Esophagus (tissue), 2 donors: ENCODE data around the gene DNAJC16. TPM values are rescaled to one million over a fixed set of nuclear protein-coding genes. Genes with fewer than 3 reads are reported as not detected.

Experiments
- H3K27ac ChIP-seq, 2 donors: one replicate each; pipeline ENCODE4 v1.5.1; 2013; ENCODE audit warnings: low read depth in 2 of 2, mild to moderate bottlenecking in 2 of 2, inconsistent platforms in 1 of 2, low read length in 1 of 2, moderate library complexity in 1 of 2
- H3K27me3 ChIP-seq, 2 donors: one replicate each; pipeline ENCODE4 v1.6.1; 2013; ENCODE audit warnings: low read length in 2 of 2, control low read depth in 1 of 2, mild to moderate bottlenecking in 1 of 2; ENCODE audit not compliant: insufficient read depth in 2 of 2, control insufficient read depth in 1 of 2
- H3K36me3 ChIP-seq, 2 donors: one replicate each; pipeline ENCODE4 v1.6.1; 2013; ENCODE audit warnings: low read length in 1 of 2; ENCODE audit not compliant: control insufficient read depth in 2 of 2, insufficient read depth in 2 of 2
- H3K4me1 ChIP-seq, 2 donors: one replicate each; pipeline ENCODE4 v1.6.1; 2013; ENCODE audit warnings: low read length in 1 of 2; ENCODE audit not compliant: control insufficient read depth in 2 of 2, insufficient read depth in 2 of 2
- H3K4me3 ChIP-seq, 2 donors: one replicate each; pipeline ENCODE4 v1.5.1; 2013; ENCODE audit warnings: low read length in 2 of 2, mild to moderate bottlenecking in 2 of 2, low read depth in 1 of 2, moderate library complexity in 1 of 2
- H3K9me3 ChIP-seq, 2 donors: one replicate each; pipeline ENCODE4 v1.6.1; 2013; ENCODE audit warnings: mild to moderate bottlenecking in 2 of 2, low read depth in 1 of 2, low read length in 1 of 2, moderate library complexity in 1 of 2; ENCODE audit not compliant: control insufficient read depth in 2 of 2, insufficient read depth in 1 of 2
- WGBS, 2 donors: extraction: QIAGEN DNeasy Blood & Tissue Kit; methylation state at CpG; one replicate each; pipeline ENCODE4 v1.1.7; 2013; 5-methylcytosine and 5-hydroxymethylcytosine counted together
- polyA plus RNA-seq, 2 donors: library from polyadenylated mRNA; stranded (reverse); fragments of 200-250 nt; gene quantifications; one replicate each; pipeline ENCODE4 v1.2.3, GENCODE V29; 2013
- donor health status: healthy with polysubstance abuse.
- donor health status: Bipolar disorder and iron deficiency.

DNAJC16 gene
- polyA plus RNA-seq, 2 donors, result 3.1 to 6.1 TPM

DNA sequence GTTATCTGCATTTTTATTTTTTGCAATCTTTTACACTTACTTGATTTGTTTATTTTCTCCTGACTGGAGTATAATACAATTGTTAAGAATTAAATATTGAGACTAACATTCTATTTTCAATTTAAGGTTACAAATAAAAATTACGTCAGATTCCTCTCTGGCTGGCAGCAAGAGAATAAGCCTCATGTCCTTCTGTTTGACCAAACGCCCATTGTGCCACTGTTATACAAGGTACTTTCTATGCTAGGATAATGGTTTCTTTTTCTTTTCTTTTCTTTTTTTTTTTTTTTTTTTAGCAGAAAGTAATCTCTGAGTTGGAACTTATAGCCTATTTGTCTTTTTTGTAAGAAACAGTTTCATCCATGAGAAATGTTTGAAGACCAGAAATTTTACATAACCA lies 20.0 kb downstream of the DNAJC16 start:
- Histone ChIP-seq H3K36me3 (peaks cover 0 to 15% of the 10 kb centered on the region in 2 donors), H3K4me3 (no peak overlapping the region), H3K4me1 (no peaks in the 10 kb centered on the region), H3K27ac (no peak overlapping the region), H3K9me3 (no peaks in the 10 kb centered on the region), H3K27me3 (no peaks in the 10 kb centered on the region)
- WGBS, 2 donors, result 91 to 93% methylated on average over 2 of the region's 2 CpGs

- Histone ChIP-seq H3K27ac (no peak overlapping the region), H3K4me1 (no peaks in the 10 kb centered on the region), H3K27me3 (no peaks in the 10 kb centered on the region), H3K9me3 (no peaks in the 10 kb centered on the region), H3K4me3 (no peak overlapping the region), H3K36me3 (peaks cover 0 to 8% of the 10 kb centered on the region in 2 donors)
- WGBS, 2 donors, result 88% methylated on average over 6 of the region's 6 CpGs
These were observed 23.9 kb downstream of the DNAJC16 start for GRCh38 chr1:15550573-15550972.

- Histone ChIP-seq H3K9me3 (no peaks in the 10 kb centered on the region), H3K27me3 (no peaks in the 10 kb centered on the region), H3K27ac (no peak overlapping the region), H3K36me3 (peaks cover 0 to 1% of the 10 kb centered on the region in 2 donors), H3K4me1 (no peaks in the 10 kb centered on the region), H3K4me3 (no peak overlapping the region)
- 86 to 91% methylated on average over 2 of the region's 2 CpGs for WGBS, 2 donors
These were observed 30.4 kb downstream of the DNAJC16 start for GRCh38 chr1:15557008-15557407.

- Histone ChIP-seq H3K27ac (no peak overlapping the region), H3K9me3 (no peaks in the 10 kb centered on the region), H3K36me3 (peaks cover 0 to 3% of the 10 kb centered on the region in 2 donors), H3K4me1 (no peaks in the 10 kb centered on the region), H3K27me3 (no peaks in the 10 kb centered on the region), H3K4me3 (no peak overlapping the region)
- 87 to 96% methylated on average over 2 of the region's 2 CpGs for WGBS, 2 donors
These were observed 30.9 kb downstream of the DNAJC16 start for GRCh38 chr1:15557594-15557993.

GRCh38 chr1:15558516-15558915 lies 31.9 kb downstream of the DNAJC16 start:
- peak overlapping the region in 1 of 2 donors; percentile 51 for H3K27ac ChIP-seq
- peaks cover 0 to 3% of the 10 kb centered on the region in 2 donors for H3K36me3 ChIP-seq
- H3K4me3 ChIP-seq, result no peak overlapping the region
- no peaks in the 10 kb centered on the region for H3K4me1 ChIP-seq
- no peaks in the 10 kb centered on the region for H3K27me3 ChIP-seq
- H3K9me3 ChIP-seq, result no peaks in the 10 kb centered on the region
- WGBS, 2 donors, result 91 to 93% methylated on average over 4 of the region's 4 CpGs

- H3K4me3 ChIP-seq, result no peak overlapping the region
- 57 to 59% methylated on average over 12 of the region's 12 CpGs for WGBS, 2 donors
- peak overlapping the region; percentile 51 to 84 for H3K27ac ChIP-seq
- H3K36me3 ChIP-seq, result peaks cover 3 to 7% of the 10 kb centered on the region in 2 donors
- no peaks in the 10 kb centered on the region for H3K9me3 ChIP-seq
- H3K4me1 ChIP-seq, result no peaks in the 10 kb centered on the region
- no peaks in the 10 kb centered on the region for H3K27me3 ChIP-seq
These were observed 32.7 kb downstream of the DNAJC16 start for GRCh38 chr1:15559189-15559810.

DNA sequence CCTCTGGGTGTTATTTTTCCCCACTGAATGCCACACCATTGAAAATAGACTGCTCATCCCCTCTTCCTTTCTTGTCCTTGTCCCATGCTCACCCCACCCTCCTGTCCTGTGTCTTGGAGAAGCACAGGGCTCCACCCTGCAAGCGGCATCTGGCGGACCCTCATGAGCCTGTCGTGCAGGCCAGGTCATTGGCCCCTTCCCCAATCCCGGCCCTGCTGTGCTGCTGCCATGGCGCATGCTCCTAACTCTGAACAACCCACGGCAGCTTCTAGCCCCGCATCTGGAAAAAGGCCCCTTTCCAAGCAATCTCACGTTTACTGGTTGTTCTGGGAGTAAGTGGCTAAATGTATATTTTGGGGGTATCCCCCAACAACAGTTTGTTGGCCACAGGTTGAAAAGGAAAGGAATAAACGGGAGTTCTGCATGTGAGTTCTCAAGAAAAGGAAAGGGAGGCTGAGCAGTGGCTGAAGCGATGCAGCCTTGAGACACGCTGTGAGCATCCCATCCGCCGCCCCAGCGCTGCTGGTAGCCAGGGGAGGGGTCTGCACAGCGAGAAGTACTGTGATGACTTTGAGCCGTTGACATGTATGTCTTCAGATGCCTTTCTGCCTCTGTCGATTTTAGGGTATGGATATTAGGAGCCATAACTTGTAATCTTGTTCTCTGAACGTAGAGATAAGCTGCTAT lies 41.9 kb downstream of the DNAJC16 start:
- H3K27me3 ChIP-seq, result no peaks in the 10 kb centered on the region
- H3K27ac ChIP-seq, result no peak overlapping the region
- H3K4me1 ChIP-seq, result no peaks in the 10 kb centered on the region
- WGBS, 2 donors, result 90 to 94% methylated on average over 18 of the region's 18 CpGs
- no peak overlapping the region for H3K4me3 ChIP-seq
- no peaks in the 10 kb centered on the region for H3K9me3 ChIP-seq
- peaks cover 24 to 34% of the 10 kb centered on the region in 2 donors for H3K36me3 ChIP-seq

- WGBS, 2 donors, result 83 to 91% methylated on average over 1 of the region's 1 CpG
- H3K36me3 ChIP-seq, result peaks cover 20 to 25% of the 10 kb centered on the region in 2 donors
- H3K4me1 ChIP-seq, result no peaks in the 10 kb centered on the region
- H3K27ac ChIP-seq, result no peak overlapping the region
- no peaks in the 10 kb centered on the region for H3K27me3 ChIP-seq
- no peak overlapping the region for H3K4me3 ChIP-seq
- no peaks in the 10 kb centered on the region for H3K9me3 ChIP-seq
These were observed 44.2 kb downstream of the DNAJC16 start for GRCh38 chr1:15570861-15571260.

- H3K9me3 ChIP-seq, result no peaks in the 10 kb centered on the region
- H3K4me3 ChIP-seq, result no peak overlapping the region
- no peaks in the 10 kb centered on the region for H3K4me1 ChIP-seq
- no peak overlapping the region for H3K27ac ChIP-seq
- peaks cover 16 to 21% of the 10 kb centered on the region in 2 donors for H3K36me3 ChIP-seq
- H3K27me3 ChIP-seq, result no peaks in the 10 kb centered on the region
These were observed 44.6 kb downstream of the DNAJC16 start for GRCh38 chr1:15571266-15571665.

- Histone ChIP-seq H3K9me3 (no peaks in the 10 kb centered on the region), H3K36me3 (peaks cover 3 to 6% of the 10 kb centered on the region in 2 donors), H3K4me1 (peaks cover 0 to under 1% of the 10 kb centered on the region in 2 donors), H3K27ac (no peak overlapping the region), H3K4me3 (no peak overlapping the region), H3K27me3 (no peaks in the 10 kb centered on the region)
- 77 to 78% methylated on average over 9 of the region's 9 CpGs for WGBS, 2 donors
These were observed 46.8 kb downstream of the DNAJC16 start for GRCh38 chr1:15573477-15573876.
